ENCODE measurements around the gene RGS3. TPM values are rescaled to one million over a fixed set of nuclear protein-coding genes. Genes with fewer than 3 reads are reported as not detected.
A peak's percentile ranks its signal among the peaks of the same experiment; 100 is the strongest.

Gene RGS3
- total and polyA plus RNA-seq, 10 of the 15 experiments (the other 5 are each of a cell fraction or from before 2014, with no cell fraction given), result 2.9 to 138 (median 28.8) TPM

GRCh38 chr9:113516840-113517577 lies 53.5 kb downstream of the RGS3 start (continued):
- TF ChIP-seq ZNF592 (IDR thresholded peaks at IDR 0.05) (no peak), RAD51 (IDR thresholded peaks at IDR 0.05) (peak; percentile 12; the same call in 1 of the 2 replicates), ASH2L (IDR thresholded peaks at IDR 0.05; ENCODE audit: borderline replicate concordance, low read depth) (no peak), E2F4 (IDR thresholded peaks at IDR 0.05; ENCODE audit: low read depth, low read length) (no peak), RUNX3 (IDR thresholded peaks at IDR 0.05; ENCODE audit: low read length) (peak; percentile 99), STAT1 (conservative IDR thresholded peaks at IDR 0.05) (no peak), EED (IDR thresholded peaks at IDR 0.05; ENCODE audit: low read depth) (peak; percentile 73), E2F8 (IDR thresholded peaks at IDR 0.05; ENCODE audit: low read depth, partially characterized antibody) (no peak), ZNF384 (IDR thresholded peaks at IDR 0.05; ENCODE audit: borderline replicate concordance, low read depth, low read length) (no peak), SUZ12 (IDR thresholded peaks at IDR 0.05; ENCODE audit: unreplicated experiment) (no peak), CBFB (IDR thresholded peaks at IDR 0.05; ENCODE audit: low read depth) (peak; percentile 92), CEBPB (IDR thresholded peaks at IDR 0.05; ENCODE audit: borderline replicate concordance in 1 of 2, low read depth in 2 of 2, low read length in 2 of 2) (no peak), MAX (IDR thresholded peaks at IDR 0.05; ENCODE audit: low read depth, low read length) (no peak), USF1 (IDR thresholded peaks at IDR 0.05; ENCODE audit: borderline replicate concordance, extremely low read length, insufficient read depth, low read depth, low read length) (no peak), TCF7 (IDR thresholded peaks at IDR 0.05; ENCODE audit: borderline replicate concordance) (0 out of 2 replicates have a peak, but pooled peaks have one; percentile 21), LARP7 (IDR thresholded peaks at IDR 0.05) (no peak), MEF2A (IDR thresholded peaks at IDR 0.05; ENCODE audit: insufficient read depth, low read depth, low read length) (peak; percentile 62; the same call in 1 of the 2 replicates), ZNF207 (IDR thresholded peaks at IDR 0.05; ENCODE audit: borderline replicate concordance) (no peak), PKNOX1 (IDR thresholded peaks at IDR 0.05) (peak; percentile 84)

Data from GM12878 (cell line).